GM21576 (cell line): ENCODE measurements around the gene RAP1GAP2.

ENCODE experiments used
- ATAC-seq: cut with Tn5 transposase; IDR thresholded peaks from one replicate; pipeline ENCODE4 v1.9.1; 2021; ENCODE audit warnings: mild to moderate bottlenecking, moderate library complexity; ENCODE audit not compliant: unreplicated experiment

Gene RAP1GAP2

GRCh38 chr17:2940352-2940751 lies 144.1 kb downstream of the RAP1GAP2 start:
- ATAC-seq: no peak

- no peak for ATAC-seq
These were observed 147.7 kb downstream of the RAP1GAP2 start for GRCh38 chr17:2943981-2944380.

DNA sequence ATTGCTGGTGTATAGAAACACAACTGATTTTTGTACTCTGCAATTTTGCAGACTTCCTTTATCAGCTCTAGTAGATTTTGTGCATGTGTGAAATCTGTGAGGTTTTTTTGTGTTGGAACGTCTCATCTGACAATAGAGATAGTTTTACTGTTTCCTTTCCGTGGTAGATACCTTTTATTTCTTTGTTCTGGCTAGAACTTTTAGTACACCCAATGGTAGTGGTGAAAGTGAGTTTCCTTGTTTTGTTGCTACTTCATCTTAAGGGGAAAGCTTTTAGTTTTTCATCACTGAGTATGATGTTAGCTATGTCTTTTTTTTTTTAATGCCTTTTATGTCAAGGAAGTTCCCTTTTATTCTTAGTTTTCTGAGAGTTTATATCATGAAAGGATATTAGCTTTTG lies 149.1 kb downstream of the RAP1GAP2 start:
- no peak for ATAC-seq

GRCh38 chr17:2946144-2946543 lies 149.9 kb downstream of the RAP1GAP2 start:
- ATAC-seq: no peak

DNA sequence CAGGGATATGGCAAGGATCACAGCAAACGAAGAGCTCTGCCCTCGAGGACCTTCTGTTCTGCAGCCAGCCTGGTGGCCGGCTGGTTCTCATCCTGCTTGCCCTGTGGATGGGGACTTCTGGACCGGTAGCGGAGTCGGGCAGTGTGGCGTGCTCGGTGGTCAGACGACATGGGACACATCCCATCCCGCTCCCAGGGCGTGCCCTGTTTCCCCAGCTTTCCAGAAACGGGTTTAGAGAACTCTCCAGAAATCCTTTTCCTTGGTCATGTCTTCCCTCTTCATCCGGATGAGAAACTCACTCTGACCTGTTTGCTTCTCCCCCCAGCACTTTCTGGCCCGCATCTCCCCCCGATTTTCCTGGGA lies 151.3 kb downstream of the RAP1GAP2 start:
- ATAC-seq: no peak

DNA sequence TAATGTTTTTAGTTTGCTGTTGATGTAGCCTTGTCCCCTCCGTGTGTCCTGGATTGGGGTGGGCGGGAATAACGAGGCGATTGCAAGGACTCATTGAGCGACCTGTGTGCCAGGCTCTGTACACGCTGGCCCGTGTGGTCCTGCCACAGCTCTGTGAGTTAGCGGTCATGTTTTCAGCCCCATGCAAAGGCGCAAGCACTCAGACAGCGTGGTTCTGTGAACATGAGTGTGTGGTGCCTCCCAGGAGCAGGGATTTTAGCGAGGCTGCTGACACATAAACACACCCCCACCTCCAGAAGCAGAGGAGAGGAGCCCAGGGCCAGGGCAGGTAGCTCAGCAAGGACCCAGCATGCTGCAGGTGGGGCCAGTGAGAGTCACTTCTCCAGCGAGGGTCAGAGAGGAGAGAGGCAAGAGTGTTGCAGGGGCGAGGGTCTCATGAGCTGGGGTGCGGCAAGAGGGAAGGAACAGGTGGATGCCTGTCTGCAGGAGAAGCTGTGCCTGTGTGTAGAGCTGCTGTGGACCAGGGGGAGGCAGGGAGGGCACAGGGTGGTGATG lies 151.8 kb downstream of the RAP1GAP2 start:
- ATAC-seq: no peak

DNA sequence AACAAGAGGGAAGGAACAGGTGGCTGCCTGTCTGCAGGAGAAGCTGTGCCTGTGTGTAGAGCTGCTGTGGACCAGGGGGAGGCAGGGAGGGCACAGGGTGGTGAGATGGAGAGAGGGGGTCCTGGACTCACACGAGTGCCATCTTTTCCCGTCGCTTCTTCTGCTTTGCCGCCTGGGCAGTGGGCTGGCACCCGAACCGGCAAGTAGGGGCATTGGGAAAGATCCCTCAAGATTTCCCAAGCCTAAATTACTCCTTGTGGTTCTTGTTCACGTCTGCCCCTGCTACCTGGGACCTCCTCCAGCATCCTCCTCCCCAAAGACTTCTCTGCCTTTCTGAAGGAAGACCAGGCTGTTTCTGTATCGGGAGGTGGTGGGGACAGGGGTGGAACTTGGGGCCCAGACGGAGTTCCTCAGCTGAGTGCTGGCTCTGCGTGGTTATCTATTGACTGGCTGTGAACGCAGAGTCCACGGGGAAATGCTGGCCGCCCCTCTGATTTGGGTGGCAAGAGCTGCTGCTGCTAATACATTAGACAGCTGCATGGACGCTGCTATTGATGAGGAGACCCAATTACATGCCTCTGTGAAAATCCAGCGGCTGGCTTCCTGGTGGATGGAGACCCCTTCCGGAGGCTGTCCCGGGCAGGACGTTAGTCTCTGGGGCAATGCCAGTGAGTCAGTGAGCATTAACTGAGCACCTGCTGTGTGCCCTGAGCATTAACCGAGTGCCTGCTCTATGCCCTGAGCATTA lies 152.7 kb downstream of the RAP1GAP2 start:
- ATAC-seq: no peak

- ATAC-seq: no peak
These were observed 153.3 kb downstream of the RAP1GAP2 start for GRCh38 chr17:2949469-2950044.

DNA sequence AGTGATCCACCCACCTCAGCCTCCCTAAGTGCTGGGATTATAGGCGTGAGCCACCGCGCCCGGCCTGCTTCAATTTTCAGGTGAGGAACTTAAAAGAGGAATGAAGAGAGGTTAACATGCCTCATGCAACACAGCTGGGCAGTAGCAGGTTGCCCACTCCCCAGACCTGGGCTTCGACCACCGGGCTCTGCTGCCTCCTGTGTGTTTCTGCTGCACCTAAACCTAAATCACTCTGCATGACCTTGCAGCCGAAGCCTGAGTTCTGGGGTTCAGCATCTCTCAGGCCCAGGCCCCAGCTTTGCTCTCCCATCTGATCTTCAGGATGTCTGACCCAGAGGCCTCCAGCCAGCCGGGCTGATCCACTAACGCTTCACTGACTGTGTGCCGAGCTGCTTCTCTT lies 154.6 kb downstream of the RAP1GAP2 start:
- ATAC-seq: no peak

GRCh38 chr17:2952174-2952845 lies 156.1 kb downstream of the RAP1GAP2 start:
- no peak for ATAC-seq

GRCh38 chr17:2954898-2955445 lies 158.7 kb downstream of the RAP1GAP2 start:
- ATAC-seq: no peak

GRCh38 chr17:2955931-2956582 lies 159.8 kb downstream of the RAP1GAP2 start:
- ATAC-seq: no peak

- ATAC-seq: no peak
These were observed 161.5 kb downstream of the RAP1GAP2 start for GRCh38 chr17:2957631-2958286.

GRCh38 chr17:2958706-2959222 lies 162.5 kb downstream of the RAP1GAP2 start:
- no peak for ATAC-seq

DNA sequence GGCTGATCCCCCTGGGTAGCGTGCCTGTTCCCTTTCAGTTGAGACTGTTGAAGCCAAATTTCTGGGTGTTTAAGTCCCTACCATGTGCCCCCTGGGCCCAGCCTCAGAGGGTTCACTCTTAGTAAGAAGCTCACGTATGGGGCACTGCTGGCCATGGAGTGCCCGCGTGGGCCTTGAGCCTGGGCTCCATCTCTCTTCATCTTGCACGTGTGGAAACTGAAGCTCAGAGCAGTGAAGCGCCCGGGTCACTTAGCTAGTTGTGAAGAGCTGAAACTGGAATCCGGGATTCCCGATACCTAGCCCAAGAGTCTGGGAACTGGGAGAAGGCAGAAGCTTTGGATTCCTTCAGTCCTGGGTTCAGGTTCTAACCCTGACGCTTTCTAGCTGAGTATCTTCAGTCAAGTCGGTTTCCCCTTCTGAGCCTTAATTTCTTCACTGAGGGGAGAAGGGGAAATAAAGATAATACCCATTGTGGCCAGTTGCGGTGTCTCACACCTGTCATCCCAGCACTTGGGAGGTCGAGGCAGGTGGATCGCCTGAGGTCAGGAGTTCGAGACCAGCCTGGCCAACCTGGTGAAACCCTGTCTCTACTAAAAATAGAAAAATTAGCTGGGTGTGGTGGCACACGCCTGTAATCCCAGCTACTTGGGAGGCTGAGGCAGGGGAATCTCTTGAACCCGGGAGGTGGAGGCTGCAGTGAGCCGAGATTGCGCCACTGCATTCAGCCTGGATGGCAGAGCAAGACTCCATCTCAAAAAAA lies 163.3 kb downstream of the RAP1GAP2 start:
- ATAC-seq: no peak

DNA sequence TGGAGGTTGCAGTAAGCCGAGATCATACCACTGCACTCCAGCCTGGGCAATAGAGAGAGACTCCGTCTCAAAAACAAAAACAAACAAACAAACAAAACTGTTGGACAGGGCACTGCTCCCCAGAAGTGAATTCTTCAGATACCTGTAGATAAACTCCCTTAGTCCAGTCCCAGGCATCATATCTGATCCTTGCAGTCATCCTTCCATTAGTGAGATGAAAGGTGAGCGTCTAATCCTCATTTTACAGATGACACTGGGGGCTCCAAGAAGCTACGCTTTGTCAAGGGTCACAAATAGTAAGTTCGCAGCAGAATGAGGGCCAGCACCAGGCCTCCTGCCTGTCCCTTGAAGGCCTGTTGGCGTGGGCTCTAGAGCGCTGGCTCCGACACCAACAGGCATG lies 165.2 kb downstream of the RAP1GAP2 start:
- ATAC-seq: no peak

GRCh38 chr17:2962236-2962635 lies 166.0 kb downstream of the RAP1GAP2 start:
- no peak for ATAC-seq

DNA sequence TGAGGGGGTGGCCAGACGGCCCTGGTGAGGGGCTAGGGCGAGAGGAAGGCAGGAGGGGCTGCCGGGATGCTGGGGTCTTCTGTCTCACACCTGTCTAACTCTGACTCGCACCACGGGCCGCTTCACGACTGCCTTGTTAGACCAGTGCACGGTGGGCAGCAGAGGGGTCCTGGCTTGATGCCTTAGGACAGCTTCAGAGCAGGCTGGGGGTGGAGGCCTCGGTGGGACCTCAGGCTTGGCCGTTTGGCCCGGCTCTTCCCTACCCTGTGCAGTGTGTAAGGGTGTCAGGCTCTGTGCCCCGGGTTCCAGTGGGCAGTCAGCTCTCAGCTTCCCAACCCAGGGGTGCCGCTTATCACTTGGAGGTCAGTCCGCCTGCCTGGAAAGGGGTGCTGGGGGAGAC lies 166.5 kb downstream of the RAP1GAP2 start:
- no peak for ATAC-seq

- no peak for ATAC-seq
These were observed 167.2 kb downstream of the RAP1GAP2 start for GRCh38 chr17:2963332-2964027.
